OCI-LY7 (cell line): Measurements from ENCODE around the gene MTSS2. TPM values are rescaled to one million over a fixed set of nuclear protein-coding genes. Genes with fewer than 3 reads are reported as not detected.

ENCODE experiments used
- BruUV-seq: library from RNA; stranded (reverse); fragments of 400-500 nt; replicated peaks from 2 replicates; lab custom pipeline; 2021; lab: Mats Ljungman, UMichigan
- CTCF ChIA-PET: fragments of 300-600 bp; sonication (Branson Sonifier 250); formaldehyde crosslinking; loops from one replicate; lab custom pipeline; 2022; ENCODE audit warnings: antibody characterized with exemption; ENCODE audit not compliant: unreplicated experiment; lab: Charles Lee
- POLR2A ChIA-PET: fragments of 300-600 bp; sonication (Branson Sonifier 250); formaldehyde crosslinking; loops from one replicate; lab custom pipeline; 2022; ENCODE audit warnings: antibody characterized with exemption; lab: Charles Lee
- DNase-seq: peaks from one replicate; pipeline ENCODE4 v3.0.0-alpha.2; 2015; ENCODE audit warnings: low spot score
- H2AFZ ChIP-seq: fragments of 200-600 bp; sonication (generic), shearing (Covaris generic); 2 replicates; pipeline ENCODE4 v1.6.1; 2014; ENCODE audit warnings: mild to moderate bottlenecking, antibody characterized with exemption, low read length, moderate library complexity
- H3K27ac ChIP-seq: fragments of 200-600 bp; sonication (generic); 2 replicates; pipeline ENCODE4 v1.5.1; 2014; ENCODE audit warnings: mixed run types, low read depth, mild to moderate bottlenecking, moderate library complexity, low read length, inconsistent platforms; ENCODE audit not compliant: poor library complexity, severe bottlenecking
- H3K36me3 ChIP-seq: fragments of 200-600 bp; sonication (generic); 2 replicates; pipeline ENCODE4 v1.6.1; 2014; ENCODE audit warnings: mild to moderate bottlenecking, antibody characterized with exemption, low read length, moderate library complexity, mixed read lengths; ENCODE audit not compliant: insufficient read depth
- H3K4me1 ChIP-seq: fragments of 200-600 bp; sonication (generic); 2 replicates; pipeline ENCODE4 v1.5.1; 2014; ENCODE audit warnings: mild to moderate bottlenecking, low read length; ENCODE audit not compliant: insufficient read depth, poor library complexity, severe bottlenecking
- H3K4me2 ChIP-seq: fragments of 200-600 bp; sonication (generic); 2 replicates; pipeline ENCODE4 v1.6.1; 2014; ENCODE audit warnings: mild to moderate bottlenecking, low read length
- H3K4me3 ChIP-seq: fragments of 200-600 bp; sonication (generic); 2 replicates; pipeline ENCODE4 v1.5.1; 2014; ENCODE audit warnings: mild to moderate bottlenecking, low read depth, low read length; ENCODE audit not compliant: poor library complexity, severe bottlenecking
- H3K79me2 ChIP-seq: fragments of 200-600 bp; sonication (generic); 2 replicates; pipeline ENCODE4 v1.6.1; 2016; ENCODE audit warnings: low read depth, mild to moderate bottlenecking, low read length, moderate library complexity, mixed read lengths; ENCODE audit not compliant: insufficient read depth
- H3K9me2 ChIP-seq: fragments of 200-600 bp; sonication (generic); 2 replicates; pipeline ENCODE4 v1.6.1; 2016; ENCODE audit warnings: mild to moderate bottlenecking, low read length, mixed read lengths; ENCODE audit not compliant: insufficient read depth
- H3K9me3 ChIP-seq: fragments of 200-600 bp; sonication (generic); 2 replicates; pipeline ENCODE4 v1.6.1; 2014; ENCODE audit warnings: mild to moderate bottlenecking, mixed run types, low read length, mixed read lengths
- H4K20me1 ChIP-seq: fragments of 200-600 bp; sonication (generic); 2 replicates; pipeline ENCODE4 v1.6.1; 2014; ENCODE audit warnings: mild to moderate bottlenecking, antibody characterized with exemption, low read length, moderate library complexity, mixed read lengths; ENCODE audit not compliant: insufficient read depth
- EZH2phosphoT487 ChIP-seq: fragments of 200-600 bp; sonication (generic); IDR thresholded peaks from 2 replicates; pipeline ENCODE4 v1.6.1; 2018; ENCODE audit warnings: low read depth, borderline replicate concordance, mild to moderate bottlenecking, mixed run types, antibody characterized with exemption, low read length, moderate library complexity, mixed read lengths
- intact Hi-C: fragments of 100-400 bp; cut with micrococcal nuclease; formaldehyde crosslinking; loops from one replicate; pipeline ENCODE4 v1.10.0; 2022; ENCODE audit not compliant: unreplicated experiment
- total RNA-seq, 2 experiments: library from RNA; depleted of rRNA in 1 of 2; stranded (reverse); fragments of >200 nt in 1 of 2; shearing (Covaris generic) in 1 of 2; gene quantifications; 2 replicates each; pipeline ENCODE4 v1.2.3, GENCODE V29; 2014 to 2022
- TF ChIP-seq, protein P1 (sequence below): fragments of 200-600 bp; sonication (generic); conservative IDR thresholded peaks from 2 replicates; pipeline ENCODE4 v1.5.1; 2014; ENCODE audit warnings: mild to moderate bottlenecking, antibody characterized with exemption, low read length, moderate library complexity, mixed read lengths

The MTSS2 gene
- total RNA-seq, 2 experiments from 2014 or later, result 0.17 to 0.19 TPM

DNA sequence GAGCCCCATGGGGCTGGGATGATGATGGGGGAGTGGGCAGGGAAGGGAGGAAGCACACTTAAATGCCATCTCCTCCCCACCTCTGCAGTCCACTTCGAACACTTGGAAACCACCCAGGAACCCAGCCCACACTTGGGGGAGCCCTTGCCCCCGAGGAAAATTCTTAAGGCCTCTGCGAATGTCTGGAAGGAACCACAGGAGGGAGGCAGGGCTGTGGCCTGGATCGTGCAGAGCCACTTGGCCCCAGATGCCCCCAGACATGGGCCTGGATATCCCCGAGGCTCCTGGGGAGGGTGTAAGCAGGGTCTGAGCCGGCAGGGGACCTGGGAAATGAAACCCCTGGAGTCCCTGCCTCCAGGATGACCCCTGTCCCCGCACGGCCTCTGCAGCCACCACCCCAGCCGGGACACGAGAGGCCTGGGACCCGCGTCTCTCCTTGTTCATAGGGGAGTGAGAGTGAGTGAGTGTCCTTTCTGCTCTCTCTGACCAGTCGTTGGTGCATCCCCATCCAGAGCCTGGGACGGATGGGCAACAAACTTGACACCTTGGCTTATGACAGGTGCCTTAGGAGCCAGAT lies 11.8 kb upstream of the MTSS2 start:
- CTCF ChIA-PET, result no interaction called here
- intact Hi-C loops, result no loop called here
- Histone ChIP-seq H3K9me3 (no peaks in the 10 kb centered on the region), H3K4me3 (no peak overlapping the region), H4K20me1 (no peaks in the 10 kb centered on the region), H3K9me2 (no peaks in the 10 kb centered on the region), H3K4me2 (no peak overlapping the region), H3K4me1 (peaks cover 6% of the 10 kb centered on the region), H3K36me3 (peaks cover 8% of the 10 kb centered on the region; the same call in 1 of the 2 replicates), H3K27ac (no peak overlapping the region), H3K79me2 (no peaks in the 10 kb centered on the region), H2AFZ (no peak overlapping the region)
- no TSS peak for BruUV-seq
- TF ChIP-seq, protein P1, sequence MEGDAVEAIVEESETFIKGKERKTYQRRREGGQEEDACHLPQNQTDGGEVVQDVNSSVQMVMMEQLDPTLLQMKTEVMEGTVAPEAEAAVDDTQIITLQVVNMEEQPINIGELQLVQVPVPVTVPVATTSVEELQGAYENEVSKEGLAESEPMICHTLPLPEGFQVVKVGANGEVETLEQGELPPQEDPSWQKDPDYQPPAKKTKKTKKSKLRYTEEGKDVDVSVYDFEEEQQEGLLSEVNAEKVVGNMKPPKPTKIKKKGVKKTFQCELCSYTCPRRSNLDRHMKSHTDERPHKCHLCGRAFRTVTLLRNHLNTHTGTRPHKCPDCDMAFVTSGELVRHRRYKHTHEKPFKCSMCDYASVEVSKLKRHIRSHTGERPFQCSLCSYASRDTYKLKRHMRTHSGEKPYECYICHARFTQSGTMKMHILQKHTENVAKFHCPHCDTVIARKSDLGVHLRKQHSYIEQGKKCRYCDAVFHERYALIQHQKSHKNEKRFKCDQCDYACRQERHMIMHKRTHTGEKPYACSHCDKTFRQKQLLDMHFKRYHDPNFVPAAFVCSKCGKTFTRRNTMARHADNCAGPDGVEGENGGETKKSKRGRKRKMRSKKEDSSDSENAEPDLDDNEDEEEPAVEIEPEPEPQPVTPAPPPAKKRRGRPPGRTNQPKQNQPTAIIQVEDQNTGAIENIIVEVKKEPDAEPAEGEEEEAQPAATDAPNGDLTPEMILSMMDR, result no peak
- no peak for TF ChIP-seq EZH2phosphoT487
- POLR2A ChIA-PET, result no interaction called here
- DNase-seq, result no peak

DNA sequence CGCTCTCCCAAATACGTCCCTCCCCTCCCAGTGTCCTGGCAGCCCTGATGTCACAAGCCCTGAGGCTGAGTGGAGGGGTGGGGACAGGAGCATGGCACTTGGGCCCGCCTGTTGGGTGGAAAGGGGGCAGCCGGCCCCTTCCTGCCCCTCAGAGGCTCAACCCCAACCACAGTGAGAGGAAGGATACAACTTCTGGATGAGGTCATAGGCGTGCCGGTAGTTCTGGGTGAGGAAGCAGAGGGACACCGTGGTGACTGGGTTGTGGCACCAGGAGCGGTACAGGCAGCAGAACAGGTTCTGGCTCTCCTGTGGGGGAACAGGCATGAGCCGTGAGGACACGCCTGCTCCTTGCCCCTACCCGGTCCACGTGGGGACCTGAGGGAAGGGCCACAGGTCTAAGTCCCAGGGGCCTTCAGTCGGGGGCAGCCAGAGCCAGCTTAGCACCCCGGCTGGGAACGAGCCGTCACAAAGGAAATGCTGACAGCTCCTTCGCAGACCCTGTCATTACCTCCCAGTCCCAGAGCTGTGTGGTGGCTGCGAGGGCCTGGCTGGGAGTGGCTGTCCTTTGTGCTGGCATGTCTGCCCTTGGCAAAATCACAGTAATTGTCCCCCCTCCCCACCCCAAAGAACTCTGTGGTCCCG lies 11.2 kb upstream of the MTSS2 start:
- Histone ChIP-seq H3K4me3 (no peak overlapping the region), H3K4me1 (peaks cover 6% of the 10 kb centered on the region), H3K4me2 (no peak overlapping the region), H3K79me2 (no peaks in the 10 kb centered on the region), H3K36me3 (peaks cover 8% of the 10 kb centered on the region; the same call in 1 of the 2 replicates), H2AFZ (no peak overlapping the region), H3K9me2 (no peaks in the 10 kb centered on the region), H4K20me1 (no peaks in the 10 kb centered on the region), H3K27ac (no peak overlapping the region), H3K9me3 (no peaks in the 10 kb centered on the region)
- TF ChIP-seq, protein P1, result no peak
- no peak for TF ChIP-seq EZH2phosphoT487
- BruUV-seq, result no TSS peak
- ChIA-PET POLR2A (no interaction called here), CTCF (no interaction called here)
- intact Hi-C loops, result no loop called here
- no peak for DNase-seq

DNA sequence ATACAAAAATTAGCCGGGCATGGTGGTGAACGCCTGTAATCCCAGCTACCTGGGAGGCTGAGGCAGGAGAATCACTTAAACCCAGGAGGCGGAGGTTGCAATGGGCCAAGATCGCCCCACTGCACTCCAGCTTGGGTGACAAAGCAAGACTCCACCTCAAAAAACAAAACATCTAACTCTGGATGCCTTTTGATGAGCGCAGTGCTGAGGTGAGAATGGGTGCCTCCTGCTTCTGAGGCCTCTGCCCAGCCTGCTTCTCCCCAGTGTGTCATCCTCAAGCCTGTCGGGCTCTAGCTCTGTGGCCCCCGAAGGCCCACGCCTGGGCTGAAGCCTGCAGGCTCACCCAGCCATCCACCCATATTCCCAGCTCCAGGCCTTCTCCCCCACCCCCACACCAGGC lies 10.5 kb upstream of the MTSS2 start:
- no TSS peak for BruUV-seq

More for the DNA sequence above, 10.5 kb upstream of the MTSS2 start:
- H3K4me3 ChIP-seq, result no peak overlapping the region
- H3K4me2 ChIP-seq, result no peak overlapping the region
- peaks cover 6% of the 10 kb centered on the region for H3K4me1 ChIP-seq
- DNase-seq, result no peak
- no peaks in the 10 kb centered on the region for H3K9me2 ChIP-seq
- no peaks in the 10 kb centered on the region for H4K20me1 ChIP-seq
- no peak overlapping the region for H3K27ac ChIP-seq
- no peak overlapping the region for H2AFZ ChIP-seq
- TF ChIP-seq, protein P1, result no peak
- no peak for TF ChIP-seq EZH2phosphoT487
- intact Hi-C loops, result no loop called here
- no peaks in the 10 kb centered on the region for H3K79me2 ChIP-seq
- ChIA-PET POLR2A (interaction anchor here (0.6 kb wide), 1 partner anchor 287 kb away, joined by 4 read pairs; no protein-coding TSS in a partner anchor), CTCF (no interaction called here)
- H3K36me3 ChIP-seq, result peaks cover 8% of the 10 kb centered on the region; the same call in 1 of the 2 replicates
- H3K9me3 ChIP-seq, result no peaks in the 10 kb centered on the region
